Gastrocnemius medialis (tissue), 4 donors: Measurements from ENCODE around the gene ITPK1.

ENCODE experiments used
- CTCF ChIP-seq, 5 experiments: fragments of 450-650 bp in 3 of 5; fragments of 200-600 bp in 2 of 5; sonication (generic) in 2 of 5; IDR thresholded peaks in 4 of 5; conservative IDR thresholded peaks in 1 of 5; 1 replicate in 4 of 5; 2 replicates in 1 of 5; pipeline ENCODE4 v1.5.1; 2016 to 2019; ENCODE audit warnings: antibody characterized with exemption in 5 of 5, mild to moderate bottlenecking in 3 of 5, moderate library complexity in 3 of 5
- POLR2A ChIP-seq, 2 donors: fragments of 450-650 bp; IDR thresholded peaks; one replicate each; pipeline ENCODE4 v1.6.1; 2017; ENCODE audit warnings: antibody characterized with exemption in 2 of 2, mild to moderate bottlenecking in 2 of 2, moderate library complexity in 2 of 2

- TF ChIP-seq CTCF (IDR thresholded peaks at IDR 0.05 in 4 of 5, conservative IDR thresholded peaks at IDR 0.05 in 1 of 5) (no peak), POLR2A (IDR thresholded peaks at IDR 0.05) (no peak)
Observed at GRCh38 chr14:92950193-92950540, 165.6 kb downstream of the ITPK1 start.
